NOMO-1 treated with DMSO at 0.1 percent for 48 hours (cell line): ENCODE measurements around the gene HAGH.

Experiments
- DNase-seq: peaks from one replicate; lab custom pipeline; 2025; ENCODE audit not compliant: unreplicated experiment; lab: John Stamatoyannopoulos, UW

Gene HAGH

DNA sequence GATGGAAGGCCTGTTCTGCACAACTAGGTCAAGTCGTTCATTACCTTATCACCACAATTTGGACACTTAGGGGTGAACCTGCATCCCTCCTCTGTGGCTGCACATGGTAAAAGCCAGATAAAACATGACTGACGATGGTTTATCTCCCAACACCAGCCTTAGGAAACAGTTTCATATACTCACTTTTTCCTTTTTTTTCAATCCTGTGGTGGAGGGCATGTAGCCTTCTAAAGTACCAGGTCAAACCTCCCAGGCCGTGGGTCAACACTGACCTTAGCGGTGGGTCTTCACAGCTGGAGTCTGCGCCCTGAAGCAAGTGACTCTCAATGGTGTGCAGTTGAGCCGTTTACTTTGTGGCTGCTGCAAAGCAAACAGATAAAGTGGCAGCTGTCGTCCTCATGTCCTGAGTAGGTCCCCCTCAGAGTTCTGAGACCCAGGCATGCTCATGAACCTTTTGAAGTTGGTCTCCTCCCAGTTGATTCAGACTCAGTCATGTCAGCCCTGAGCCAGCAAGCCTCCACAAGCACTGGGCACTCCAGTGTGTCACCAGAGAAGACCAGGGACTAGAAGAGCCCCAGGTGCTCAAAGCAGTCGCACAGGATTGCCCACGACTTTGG lies 6.3 kb upstream of the HAGH start:
- no peak for DNase-seq

DNA sequence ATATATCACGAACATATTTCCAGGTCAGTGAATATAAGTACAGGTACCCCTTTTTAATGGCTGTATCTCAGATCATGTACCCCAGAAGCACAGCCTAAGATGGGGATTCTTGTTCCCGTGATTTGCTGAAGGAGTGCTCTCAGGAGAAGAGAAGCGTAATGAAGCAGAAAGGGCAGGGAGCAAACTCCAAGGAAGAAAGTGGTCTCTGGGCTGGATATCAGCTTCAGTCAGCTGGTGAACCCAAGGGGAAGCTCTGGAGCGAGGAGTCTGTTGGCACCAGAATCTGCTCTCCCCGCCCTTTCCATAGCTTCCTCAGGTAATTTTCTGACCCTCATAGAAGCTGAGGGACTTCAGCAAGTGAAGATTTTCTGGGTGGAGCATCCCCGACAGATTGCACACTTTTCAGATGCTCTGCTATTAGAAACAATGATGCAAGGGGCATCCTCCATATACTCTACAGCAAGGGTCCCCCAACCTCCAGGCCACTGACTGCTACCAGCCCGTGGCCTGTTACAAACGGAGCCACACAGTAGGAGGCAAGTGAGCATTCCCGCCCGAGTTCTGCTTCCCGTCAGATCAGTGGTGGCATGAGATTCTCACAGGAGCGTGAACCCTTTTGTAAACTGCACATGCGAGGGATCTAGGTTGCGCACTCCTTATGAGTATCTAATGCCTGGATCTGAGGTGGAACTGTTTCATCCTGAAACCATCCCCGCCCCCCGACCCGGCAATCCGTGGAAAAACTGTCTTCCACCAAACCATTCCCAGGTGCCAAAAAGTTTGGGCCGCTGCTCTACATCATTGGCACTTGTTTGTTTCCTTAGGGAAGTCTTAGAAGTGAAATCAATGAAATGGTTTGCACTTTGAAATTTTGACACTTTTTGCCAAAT lies 4.8 kb upstream of the HAGH start:
- no peak for DNase-seq

DNA sequence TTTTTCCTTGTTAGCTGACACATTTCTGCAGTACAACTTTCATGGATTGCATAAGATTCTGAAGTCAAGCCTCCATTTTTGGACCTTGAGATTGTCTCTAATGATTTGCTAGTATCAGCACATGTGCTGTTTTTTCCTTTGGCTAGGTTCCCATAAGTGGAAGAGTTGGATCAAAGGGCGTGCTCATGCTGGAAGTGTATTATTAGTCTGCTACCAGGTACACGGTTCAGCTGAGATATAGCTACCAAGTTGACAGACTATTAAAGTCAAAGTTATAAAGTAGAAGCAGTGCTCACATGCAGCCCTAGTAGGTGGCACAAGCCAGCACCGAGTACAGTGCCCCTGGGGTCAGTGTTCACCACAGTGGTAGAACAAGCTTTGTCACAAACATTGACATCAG lies 3.6 kb upstream of the HAGH start:
- DNase-seq = no peak

DNA sequence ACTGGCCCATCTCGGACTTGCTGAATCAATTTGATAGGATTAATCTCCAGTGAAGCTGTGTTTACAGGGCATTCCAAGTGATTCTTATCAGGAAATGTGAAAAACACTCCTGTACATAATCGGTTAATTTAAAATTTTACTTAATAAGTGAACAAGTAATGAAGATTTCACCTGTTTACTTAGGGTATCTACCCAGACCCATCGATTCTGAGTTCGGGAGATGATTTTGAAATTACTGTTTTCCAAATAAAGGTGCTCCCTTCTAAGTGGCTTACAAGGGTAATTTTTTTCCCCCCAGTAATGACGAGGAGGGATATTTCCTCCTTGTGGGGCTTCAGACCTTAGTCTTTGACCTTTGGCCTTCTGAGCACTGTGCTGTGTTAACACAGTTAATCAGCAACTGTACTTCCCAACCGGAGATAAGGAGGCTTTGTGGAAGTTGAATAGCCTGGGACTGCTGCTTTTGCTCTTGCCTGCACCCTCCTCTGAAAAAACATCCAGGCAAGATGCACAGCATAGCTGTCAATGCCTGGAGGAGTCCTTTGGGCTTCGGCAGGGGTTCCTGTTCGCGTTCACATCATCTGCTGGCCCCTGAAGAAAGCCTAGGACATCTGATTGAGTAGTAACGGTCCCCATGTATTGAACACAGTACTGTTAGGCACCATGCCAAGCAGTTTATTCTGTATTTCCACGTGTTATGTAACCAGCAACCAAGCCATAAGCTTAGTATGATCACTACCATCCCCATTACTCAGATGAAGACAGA lies 2.2 kb upstream of the HAGH start:
- DNase-seq = no peak

DNA sequence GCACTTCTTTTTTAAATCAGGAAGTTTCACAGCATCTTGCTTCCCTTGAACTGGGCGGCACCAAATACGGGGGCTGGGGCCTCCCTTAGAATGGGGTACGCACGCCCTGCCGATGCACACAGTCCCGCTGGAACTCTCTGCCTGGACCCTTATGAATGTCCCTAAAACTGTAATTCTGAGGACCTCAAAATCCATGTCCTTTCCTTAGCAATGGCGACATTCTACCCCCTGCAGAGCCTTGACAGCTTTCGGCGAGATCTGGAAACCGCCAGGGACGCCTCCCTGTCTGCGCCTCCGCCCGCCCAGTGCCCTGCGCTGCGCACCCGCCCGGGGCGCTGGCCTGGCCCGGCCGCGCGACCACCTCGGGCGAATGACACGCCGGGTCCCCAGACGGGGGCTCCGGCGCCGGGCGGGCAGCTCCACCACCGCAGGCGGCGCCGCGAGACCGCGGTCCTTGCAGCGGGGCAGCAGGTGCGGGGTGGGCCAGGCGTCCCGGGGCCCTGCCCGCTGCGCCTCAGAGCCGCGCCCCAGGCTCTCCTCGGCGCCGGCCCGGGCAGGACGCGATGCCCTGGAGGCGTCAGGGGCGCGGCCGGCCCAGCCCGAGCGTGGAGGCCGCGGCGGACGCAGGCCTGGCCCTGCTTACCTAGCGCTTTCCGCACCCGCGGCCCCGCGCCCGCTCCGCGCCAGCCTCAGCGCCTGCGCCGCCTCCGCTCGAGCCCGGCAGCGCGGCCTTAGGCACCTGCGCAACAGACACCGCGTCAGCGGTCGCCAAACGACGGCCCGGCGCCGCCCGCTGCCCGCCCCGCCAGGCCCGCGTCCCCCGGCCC lies 548 bp downstream of the HAGH start:
- peak; percentile 43 for DNase-seq

DNA sequence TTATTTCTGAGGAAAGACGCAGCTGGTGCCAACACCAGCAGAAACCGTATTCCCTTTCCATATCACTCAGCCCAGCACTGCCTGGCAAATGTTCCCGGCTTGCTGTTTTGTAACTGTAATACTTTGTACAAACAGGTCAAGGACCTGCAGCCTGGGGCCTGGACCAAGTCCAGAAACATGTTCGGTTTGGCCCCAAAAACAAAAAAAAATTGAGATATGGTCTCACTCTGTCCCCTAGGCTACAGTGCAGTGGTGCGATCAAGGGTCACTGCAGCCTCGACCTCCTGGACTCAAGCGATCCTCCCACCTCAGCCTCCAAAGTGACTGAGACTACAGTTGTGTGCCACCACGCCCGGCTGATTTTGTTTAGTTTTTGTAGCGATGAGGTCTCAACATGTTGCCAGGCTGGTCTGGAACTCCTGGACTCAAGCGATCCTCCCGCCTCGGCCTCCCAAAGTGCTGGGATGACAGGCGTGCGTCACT lies 1.2 kb downstream of the HAGH start:
- DNase-seq = no peak

DNA sequence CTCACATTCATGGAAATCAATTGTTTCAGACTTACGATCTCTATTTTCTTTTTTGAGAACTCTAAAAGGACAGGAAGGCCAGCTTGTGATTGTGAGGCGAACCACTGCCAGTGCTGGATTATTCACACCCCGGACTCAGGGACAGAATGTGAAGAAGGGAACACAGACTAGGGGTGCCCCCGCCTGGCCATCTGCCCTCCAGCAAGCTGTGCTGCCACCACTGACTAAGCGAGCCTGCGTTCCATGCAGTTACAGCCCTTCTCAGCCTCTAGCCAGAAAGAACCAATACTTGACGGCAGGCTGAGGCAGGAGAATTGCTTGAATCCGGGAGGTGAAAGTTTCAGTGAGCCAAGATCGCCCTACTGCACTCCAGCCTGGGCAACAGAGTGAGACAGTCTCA lies 2.8 kb downstream of the HAGH start:
- no peak for DNase-seq

DNA sequence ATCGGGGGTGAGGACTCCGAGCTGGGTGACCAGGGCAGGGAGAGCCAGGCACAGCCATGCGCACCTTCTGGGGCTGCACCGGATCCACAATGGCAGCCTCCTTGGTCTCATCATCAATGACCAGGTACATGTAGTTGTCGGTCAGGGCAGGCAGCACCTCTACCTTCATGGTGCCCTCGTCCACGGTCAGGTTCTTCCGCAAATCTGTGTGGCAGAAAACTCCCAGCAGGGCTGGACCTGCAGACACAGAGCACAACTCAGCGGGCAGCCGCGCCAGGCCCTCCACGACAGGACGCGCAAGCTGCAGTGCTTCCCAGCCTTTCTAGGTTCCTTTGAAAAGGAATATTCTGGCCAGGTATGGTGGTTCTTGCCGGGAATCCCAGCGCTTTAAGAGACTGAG lies 3.8 kb downstream of the HAGH start:
- DNase-seq = no peak

DNA sequence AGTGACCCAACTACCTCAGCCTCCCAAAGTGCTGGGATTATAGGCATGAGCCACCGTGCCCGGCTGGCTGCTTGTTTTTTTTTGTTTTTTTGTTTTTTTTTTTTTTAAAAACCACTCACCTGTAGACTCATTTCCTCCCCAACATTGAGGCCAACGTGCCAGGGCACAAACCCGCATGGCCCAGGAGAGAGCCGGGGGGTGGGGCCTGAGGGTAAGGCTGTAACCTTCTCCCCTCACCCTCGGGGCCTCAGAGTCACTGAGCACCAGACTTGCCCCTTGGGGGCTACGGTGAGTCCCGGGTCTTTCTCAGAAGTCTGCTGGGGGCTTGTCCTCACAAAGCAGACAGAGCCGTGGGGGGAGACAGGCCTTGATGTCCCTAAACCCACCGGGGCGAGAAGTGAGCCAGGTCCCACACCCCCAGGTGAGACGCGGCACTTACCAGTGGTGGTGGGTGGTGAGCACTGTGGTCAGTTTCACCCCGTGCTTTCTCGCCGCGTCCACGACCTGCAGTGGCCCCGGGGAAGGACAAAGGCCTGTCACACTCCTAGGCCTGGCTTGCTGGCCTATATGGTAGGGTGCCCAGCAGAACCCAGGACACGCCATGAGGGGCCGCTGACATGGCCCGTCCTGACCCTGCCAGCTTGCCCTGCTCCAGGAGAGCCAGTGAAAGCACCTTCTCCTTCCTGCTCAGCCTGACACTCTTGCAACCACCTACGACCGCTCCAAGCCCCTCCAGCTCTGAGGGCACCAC lies 4.6 kb downstream of the HAGH start:
- no peak for DNase-seq

DNA sequence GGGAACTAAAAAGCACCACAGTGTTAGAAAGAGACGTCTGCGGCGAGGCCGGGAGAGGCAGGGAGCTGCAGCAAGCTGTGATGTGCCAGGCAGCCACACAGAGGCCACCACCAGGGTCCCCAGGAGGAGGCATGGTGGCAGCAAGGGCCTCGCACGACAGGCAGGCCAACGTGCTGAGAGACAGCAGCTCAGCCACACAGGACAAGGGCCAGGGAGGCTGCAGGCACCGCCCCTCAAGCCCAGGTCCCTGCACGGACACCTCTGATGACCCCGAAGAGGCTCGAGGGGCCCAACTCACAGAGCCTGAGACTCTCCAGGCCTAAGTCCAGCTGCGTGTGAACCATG lies 5.7 kb downstream of the HAGH start:
- DNase-seq = no peak

DNA sequence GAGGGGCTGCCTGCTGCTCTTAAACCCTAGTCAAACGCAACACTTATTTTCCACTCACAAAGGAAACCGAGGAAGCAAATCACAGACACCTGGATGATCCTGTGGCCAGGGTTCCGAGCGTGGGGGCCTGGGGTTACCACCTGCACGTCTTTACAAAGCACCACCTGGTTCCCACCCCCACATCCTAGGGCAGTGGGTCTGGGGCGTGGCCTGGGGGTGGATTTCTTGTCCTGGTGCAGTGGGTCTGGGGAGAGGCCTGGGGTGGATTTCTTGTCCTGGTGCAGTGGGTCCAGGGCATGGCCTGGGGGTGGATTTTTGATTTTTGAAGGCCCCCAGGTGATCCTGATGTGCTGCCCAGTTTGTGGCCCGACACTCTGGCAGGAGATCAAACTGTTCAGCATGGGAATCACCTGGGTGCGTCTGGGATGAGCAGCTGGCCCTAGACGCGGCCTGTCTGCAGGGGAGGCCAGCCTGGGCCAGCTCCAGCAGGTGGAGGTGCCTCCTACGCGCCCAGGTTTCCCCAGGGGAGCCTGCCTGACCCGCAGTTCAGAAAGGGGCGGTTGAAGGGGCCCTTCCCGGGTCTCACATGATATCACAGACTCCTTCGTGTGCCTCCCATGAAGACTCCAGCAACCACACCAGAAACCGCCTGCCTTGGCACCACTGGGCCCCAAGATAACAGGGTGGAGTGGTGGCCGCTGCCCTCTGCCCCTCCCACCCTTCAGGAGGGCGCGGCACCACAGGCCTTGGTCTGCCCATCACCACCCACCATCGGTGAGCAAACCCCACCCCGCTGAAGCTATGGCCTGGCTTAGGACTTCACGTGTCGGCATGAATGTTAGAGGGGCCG lies 6.3 kb downstream of the HAGH start:
- no peak for DNase-seq

DNA sequence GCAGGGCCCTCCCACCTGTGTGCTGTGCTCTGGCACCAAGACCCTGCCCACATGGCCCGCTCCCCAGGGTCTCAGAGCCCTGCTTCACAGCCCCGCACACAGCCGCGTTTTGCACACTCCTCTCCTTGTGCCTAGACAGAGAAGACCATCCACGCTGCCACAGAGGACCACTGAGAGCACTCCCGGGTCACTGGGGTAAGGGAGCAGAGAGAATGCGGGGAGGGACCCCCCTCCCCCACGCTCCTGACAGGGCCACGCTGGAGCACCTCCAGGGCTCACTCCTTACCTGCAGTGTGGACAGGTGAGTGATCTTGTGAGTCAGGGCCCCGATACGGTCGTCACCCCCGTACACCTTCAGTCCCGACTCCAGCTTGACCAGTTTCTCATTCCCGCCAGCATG lies 7.0 kb downstream of the HAGH start:
- no peak for DNase-seq

DNA sequence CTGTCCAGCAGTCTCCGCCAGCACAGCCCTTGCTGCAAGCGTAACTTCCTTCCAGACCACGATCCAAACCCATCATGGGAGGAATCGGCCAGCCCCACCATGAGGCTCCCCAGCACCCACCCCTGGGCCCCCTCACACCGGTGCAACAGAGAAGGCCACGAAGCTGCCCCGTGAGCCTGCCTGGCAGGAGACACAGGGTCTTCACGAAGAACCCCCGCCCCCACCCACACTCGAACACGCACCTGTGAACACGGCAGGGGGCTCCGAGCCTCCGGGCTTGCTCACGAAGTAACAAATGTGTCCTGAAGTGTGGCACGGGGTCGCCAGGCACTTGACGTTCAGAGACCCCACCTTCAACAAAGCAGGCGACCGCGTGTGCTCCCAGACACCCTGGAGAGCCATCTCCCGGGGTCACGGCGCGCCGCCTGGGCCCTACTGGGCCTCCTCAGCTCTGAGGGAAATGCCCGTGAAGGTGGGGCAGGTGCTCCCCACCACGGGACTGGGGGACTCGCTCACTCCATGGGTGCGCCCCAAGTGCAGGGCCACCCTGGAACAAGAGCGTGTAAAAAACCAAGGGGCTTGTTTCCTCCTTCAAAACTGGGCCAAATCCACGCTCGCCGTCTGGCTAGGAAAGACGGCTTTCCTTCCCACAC lies 7.6 kb downstream of the HAGH start:
- no peak for DNase-seq

DNA sequence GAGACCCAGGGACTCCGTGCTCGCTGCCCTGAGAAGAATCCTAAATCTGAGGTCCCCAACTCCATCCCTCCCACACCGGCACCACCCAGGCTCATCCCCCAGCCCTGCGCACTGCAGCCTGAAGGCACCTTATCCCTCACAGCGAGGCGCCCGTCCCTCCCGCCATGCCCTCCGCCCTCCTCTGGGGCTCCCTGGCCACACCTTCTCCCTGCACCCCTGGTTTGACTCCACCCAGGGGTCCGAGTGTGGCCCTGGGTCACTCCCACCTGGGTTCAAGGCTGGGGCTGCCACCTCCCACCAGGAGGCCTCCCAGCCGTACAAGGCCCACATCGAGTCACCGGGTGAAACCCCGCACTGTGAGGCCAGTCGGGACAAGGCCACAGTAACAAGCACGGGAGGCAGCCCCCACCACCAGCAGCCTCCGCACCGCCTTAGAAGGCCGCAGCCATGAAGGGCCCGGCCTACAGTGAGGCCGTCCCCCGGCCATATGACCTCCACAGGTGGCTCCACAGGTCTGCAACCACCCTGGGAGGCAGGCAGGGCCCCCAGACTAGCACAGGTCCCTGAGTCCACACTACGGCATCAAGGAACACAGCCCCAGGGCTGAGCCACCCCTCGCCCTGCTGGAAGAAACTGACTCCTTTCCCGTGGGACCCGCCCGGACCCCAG lies 8.3 kb downstream of the HAGH start:
- no peak for DNase-seq

DNA sequence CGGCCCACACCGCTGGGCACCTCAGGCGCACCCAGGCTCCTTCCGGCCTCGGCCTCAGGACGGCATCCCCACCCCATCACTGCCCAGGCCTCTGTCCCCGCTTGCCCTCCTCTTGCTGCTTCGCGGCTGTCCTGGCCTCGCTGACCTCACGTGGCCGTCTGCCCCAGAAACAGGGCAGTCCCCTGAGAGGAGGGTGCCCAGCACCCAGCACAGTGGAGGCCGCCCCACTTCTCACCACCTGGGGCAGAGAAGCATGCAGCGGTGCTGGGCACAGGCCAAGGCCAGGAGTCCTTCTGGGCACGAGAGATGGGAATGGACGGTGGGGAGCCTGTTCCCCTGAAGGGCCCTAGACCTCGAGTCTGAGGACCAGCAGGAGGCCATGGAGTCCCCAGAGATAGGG lies 8.9 kb downstream of the HAGH start:
- DNase-seq = no peak

DNA sequence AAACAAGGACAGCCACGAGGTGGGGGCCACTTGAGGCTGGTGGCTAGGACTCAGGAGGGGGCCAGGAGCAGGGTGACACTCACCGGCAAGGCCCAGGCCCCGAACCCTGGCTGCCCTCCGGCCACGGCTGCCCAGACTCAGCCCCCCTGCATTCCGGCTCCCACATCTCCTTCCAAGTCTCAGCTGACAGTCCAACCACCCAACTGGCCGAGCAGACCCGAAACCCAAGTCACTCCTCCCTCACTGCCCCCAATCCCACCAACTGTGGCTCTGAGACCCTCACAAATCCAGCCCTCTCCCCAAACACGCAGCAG lies 9.4 kb downstream of the HAGH start:
- no peak for DNase-seq

DNA sequence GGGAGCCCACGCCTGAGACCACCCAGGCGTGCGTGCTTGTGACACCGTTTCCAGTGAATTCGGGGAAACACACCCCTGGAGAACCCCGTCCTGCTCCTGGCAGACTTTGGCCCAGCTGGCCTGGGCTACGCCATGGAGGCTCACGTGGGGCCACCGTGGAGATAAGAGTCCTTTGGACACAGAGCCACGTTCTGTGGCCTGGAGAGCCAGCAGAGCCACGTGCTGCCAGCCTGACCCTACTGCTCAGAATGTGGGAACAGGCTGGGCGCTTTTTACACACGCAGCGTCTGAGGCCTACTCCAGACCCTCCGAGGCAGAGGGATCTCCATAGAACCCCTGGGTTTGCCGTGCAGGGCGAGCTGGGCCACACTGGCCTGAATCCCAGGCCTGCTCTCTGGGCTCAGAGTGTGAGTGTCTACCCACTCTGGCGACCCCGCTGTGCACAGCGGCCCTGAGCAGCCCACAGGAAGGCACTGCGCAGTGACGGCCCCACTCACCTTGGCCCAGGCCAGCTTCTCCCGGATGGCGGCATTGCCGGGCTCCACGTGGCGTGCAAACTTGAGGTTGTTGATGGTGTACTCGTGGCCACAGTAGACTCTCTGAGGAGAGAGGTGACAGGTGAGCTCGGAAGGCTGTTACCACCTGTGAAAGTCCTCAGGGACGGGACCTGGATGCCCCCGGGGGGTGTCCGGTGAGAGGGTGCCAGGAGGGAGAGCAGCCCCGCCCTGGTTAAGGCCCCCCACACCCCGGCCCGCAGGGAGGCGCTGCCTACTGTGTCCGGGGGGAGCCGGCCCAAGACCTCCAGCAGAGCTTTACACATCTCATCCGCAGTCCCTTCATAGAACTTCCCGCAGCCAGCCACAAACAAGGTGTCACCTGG lies 10.0 kb downstream of the HAGH start:
- DNase-seq = no peak

DNA sequence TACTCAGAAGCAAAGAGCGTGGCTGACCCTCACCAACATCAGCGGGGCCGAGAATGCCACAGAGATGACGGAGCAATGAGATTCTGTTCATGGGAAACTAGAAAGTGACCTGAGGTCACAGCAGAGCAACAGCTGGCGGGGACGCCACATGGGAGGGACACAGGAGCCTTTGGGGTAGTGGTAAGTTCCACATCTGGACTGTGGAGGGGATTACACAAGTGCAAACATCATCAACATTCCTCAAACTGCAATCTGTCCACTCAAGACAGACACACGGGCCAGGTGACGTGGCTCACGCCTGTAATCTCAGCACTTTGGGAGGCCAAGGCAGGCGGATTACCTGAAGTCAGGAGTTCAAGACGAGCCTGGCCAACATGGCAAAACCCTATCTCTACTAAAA lies 11.2 kb downstream of the HAGH start:
- DNase-seq = no peak
